Measurements from ENCODE around the gene NHLRC4.

- no peak for TF ChIP-seq POLR2A (IDR thresholded peaks at IDR 0.05)
- TF ChIP-seq CTCF (IDR thresholded peaks at IDR 0.05) = no peak
- no peak for TF ChIP-seq EP300 (IDR thresholded peaks at IDR 0.05)
Measured at GRCh38 chr16:561957-562938, 4.6 kb upstream of the NHLRC4 start.
